SJSA1 (cell line): Measurements from ENCODE around the gene MECP2. TPM values are rescaled to one million over a fixed set of nuclear protein-coding genes. Genes with fewer than 3 reads are reported as not detected.

Source experiments
- DNase-seq, 2 experiments: peaks; one replicate each; pipeline ENCODE4 v3.0.0-alpha.2; 2015 to 2020; ENCODE audit warnings: low spot score in 2 of 2, low read depth in 1 of 2
- H3K27ac ChIP-seq: fragments of 250-450 bp; sonication (Bioruptor Pico); 2 replicates; pipeline ENCODE4 v1.5.1; 2020; ENCODE audit warnings: mild to moderate bottlenecking, moderate library complexity
- H3K27me3 ChIP-seq: fragments of 250-450 bp; sonication (Bioruptor Pico); replicated peaks from 2 replicates; pipeline ENCODE4 v1.5.1; 2020; ENCODE audit warnings: mild to moderate bottlenecking, moderate library complexity
- H3K36me3 ChIP-seq: fragments of 250-450 bp; sonication (Bioruptor Pico); 2 replicates; pipeline ENCODE4 v1.5.1; 2020; ENCODE audit warnings: mild to moderate bottlenecking
- H3K4me1 ChIP-seq: fragments of 250-450 bp; sonication (Bioruptor Pico); replicated peaks from 2 replicates; pipeline ENCODE4 v1.6.1; 2021; ENCODE audit warnings: mild to moderate bottlenecking
- H3K4me3 ChIP-seq: fragments of 250-450 bp; sonication (Bioruptor Pico); 2 replicates; pipeline ENCODE4 v1.5.1; 2020; ENCODE audit warnings: mild to moderate bottlenecking
- H3K9me3 ChIP-seq: fragments of 250-450 bp; sonication (Bioruptor Pico); replicated peaks from 2 replicates; pipeline ENCODE4 v1.5.1; 2020; ENCODE audit warnings: mild to moderate bottlenecking
- total RNA-seq: library from RNA; depleted of rRNA; stranded (reverse); fragments of >200 nt; shearing (Covaris generic); gene quantifications from 2 replicates; pipeline ENCODE4 v1.2.3, GENCODE V29; 2014

The MECP2 gene
- total RNA-seq, 1 experiment from 2014 or later, result 26.0 TPM

DNA sequence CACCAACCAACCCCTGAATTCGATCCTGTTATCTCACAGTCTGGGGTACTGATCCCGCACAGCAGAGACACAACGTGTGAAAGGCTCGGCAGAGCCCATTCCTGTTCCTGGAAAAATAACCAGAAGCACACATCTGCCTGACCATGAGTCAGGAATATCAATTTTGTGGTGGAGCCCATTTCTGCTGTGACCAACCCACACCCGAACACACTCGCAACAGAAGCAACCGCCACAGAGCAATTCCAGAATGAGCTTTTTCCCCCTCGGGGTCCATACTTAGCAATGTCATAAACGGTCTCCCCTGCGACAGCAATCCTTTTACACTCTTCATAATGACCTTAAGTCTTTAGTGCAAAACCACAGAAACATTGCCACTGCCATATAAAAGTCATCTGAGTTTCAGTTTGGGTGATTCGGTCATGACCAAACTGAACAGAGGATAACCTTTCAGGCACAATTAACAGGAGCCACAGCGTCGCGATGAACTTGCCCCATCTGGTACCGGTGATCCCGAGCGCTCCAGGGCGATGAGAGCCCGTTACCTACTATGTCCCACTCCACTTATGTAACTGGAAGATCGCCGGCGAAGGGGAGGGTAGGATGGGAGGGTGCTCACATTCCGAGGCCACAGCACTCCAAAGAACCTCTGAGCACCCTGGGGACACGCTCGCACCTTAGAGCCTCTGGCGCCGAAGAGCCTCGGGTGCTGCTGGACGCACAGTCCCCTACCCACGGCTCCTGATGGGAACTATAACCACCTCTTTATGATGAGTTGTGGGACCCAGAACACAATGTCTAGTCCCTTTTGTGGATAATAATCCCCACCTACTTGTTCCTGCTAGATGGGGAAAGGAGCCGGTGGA, 1.1 kb downstream of the MECP2 start:
- Histone ChIP-seq H3K9me3 (no peaks in the 10 kb centered on the region), H3K4me3 (peak overlapping the region; percentile 80), H3K36me3 (peaks cover 3% of the 10 kb centered on the region; the same call in 1 of the 2 replicates), H3K27me3 (no peaks in the 10 kb centered on the region), H3K27ac (peak overlapping the region; percentile 78; the same call in 1 of the 2 replicates), H3K4me1 (peaks cover 9% of the 10 kb centered on the region; the same call in 1 of the 2 replicates)
- DNase-seq, result no peak

DNA sequence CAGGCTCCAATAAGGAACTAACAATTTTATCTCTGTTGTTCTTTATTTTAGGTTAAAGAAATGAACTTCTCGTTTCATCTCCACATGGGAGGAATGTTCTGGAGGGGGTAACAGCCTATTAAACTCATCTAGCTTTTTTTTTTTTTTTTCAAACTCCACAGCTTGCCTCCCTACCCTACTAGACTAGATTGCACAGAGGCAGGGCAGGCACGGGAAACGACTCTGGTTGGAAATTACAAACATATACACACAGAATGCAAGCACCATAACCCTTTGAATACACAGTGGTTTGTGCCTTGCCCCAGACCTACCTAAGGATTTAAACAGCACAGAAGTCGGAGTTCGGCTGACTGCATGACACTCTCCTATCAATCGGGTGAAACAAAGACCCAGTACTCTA, 2.7 kb downstream of the MECP2 start:
- no peak for DNase-seq
- Histone ChIP-seq H3K4me3 (no peak overlapping the region), H3K27ac (no peak overlapping the region), H3K4me1 (peaks cover 9% of the 10 kb centered on the region; the same call in 1 of the 2 replicates), H3K9me3 (no peaks in the 10 kb centered on the region), H3K27me3 (no peaks in the 10 kb centered on the region), H3K36me3 (peaks cover 3% of the 10 kb centered on the region; the same call in 1 of the 2 replicates)

DNA sequence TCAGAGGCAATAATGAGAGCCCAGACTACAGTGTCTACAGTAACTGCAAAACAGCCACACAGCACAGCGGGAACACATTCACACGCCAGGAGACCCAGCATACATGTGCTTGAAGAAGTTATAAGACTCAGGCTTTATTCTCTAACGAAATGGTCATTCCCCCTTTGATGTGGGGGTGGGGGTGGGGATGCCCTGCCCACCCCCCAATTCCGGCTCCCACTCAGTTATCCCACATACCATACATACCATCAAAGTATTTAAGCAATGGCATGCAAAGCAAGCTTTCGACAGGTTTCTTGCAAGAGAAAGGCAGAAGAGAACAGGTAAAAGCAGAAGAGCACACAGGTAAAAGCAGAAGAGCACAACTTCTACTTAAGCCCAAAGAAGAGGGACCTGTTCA, 3.6 kb downstream of the MECP2 start:
- H3K27me3 ChIP-seq, result no peaks in the 10 kb centered on the region
- H3K27ac ChIP-seq, result no peak overlapping the region
- H3K4me1 ChIP-seq, result peaks cover 9% of the 10 kb centered on the region; the same call in 1 of the 2 replicates
- no peaks in the 10 kb centered on the region for H3K9me3 ChIP-seq
- H3K4me3 ChIP-seq, result no peak overlapping the region
- H3K36me3 ChIP-seq, result peaks cover 3% of the 10 kb centered on the region; the same call in 1 of the 2 replicates
- DNase-seq, result no peak

GRCh38 chrX:154092371-154092770, 5.1 kb downstream of the MECP2 start:
- Histone ChIP-seq H3K27me3 (no peaks in the 10 kb centered on the region), H3K4me3 (no peak overlapping the region), H3K9me3 (no peaks in the 10 kb centered on the region), H3K4me1 (peaks cover 5% of the 10 kb centered on the region; the same call in 1 of the 2 replicates), H3K36me3 (peaks cover 3% of the 10 kb centered on the region), H3K27ac (no peak overlapping the region)
- DNase-seq, result no peak

DNA sequence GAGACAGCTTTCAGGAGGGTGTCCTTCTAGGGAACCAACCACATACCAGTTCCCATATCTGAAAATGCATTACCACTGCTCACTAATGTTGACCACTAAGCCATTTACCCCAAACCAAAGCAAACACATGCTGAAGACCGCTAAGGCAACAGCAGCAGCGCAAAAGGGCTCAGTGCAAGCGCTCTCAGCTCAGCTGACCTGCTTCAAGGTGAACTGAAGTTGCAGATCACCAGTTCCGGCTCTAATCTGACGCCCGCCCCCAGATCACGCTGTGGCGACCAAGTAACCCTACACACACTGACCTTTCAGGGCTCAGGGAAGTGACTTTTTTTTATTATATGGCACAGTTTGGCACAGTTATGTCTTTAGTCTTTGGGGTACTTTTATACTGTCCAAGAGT, 5.8 kb downstream of the MECP2 start:
- H3K4me1 ChIP-seq, result peaks cover 5% of the 10 kb centered on the region; the same call in 1 of the 2 replicates
- no peak overlapping the region for H3K27ac ChIP-seq
- H3K27me3 ChIP-seq, result no peaks in the 10 kb centered on the region
- H3K9me3 ChIP-seq, result no peaks in the 10 kb centered on the region
- no peak for DNase-seq
- H3K36me3 ChIP-seq, result peaks cover 3% of the 10 kb centered on the region
- no peak overlapping the region for H3K4me3 ChIP-seq

DNA sequence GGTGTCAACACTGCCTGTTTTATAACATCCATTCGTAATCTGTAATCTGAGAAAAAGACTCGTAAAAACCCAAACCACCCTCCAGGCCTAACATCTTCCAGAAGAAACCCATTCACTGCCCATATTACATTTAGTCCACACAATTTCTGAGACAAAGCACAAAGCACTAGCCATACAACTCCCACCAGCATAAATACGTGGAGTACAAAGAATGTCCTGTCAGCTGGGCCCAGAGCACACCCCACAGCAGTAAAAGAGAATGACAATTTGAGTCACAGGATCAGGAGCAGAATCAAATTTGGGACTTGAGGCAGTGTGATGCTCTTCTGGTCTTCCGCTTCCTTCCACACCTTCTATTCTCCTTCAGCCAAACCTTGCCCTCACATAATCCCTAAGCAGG, 6.8 kb downstream of the MECP2 start:
- no peaks in the 10 kb centered on the region for H3K27me3 ChIP-seq
- no peaks in the 10 kb centered on the region; the same call in none of the 2 replicates for H3K36me3 ChIP-seq
- H3K27ac ChIP-seq, result no peak overlapping the region
- H3K4me3 ChIP-seq, result no peak overlapping the region
- no peak for DNase-seq
- H3K4me1 ChIP-seq, result peaks cover under 1% of the 10 kb centered on the region; the same call in 1 of the 2 replicates
- H3K9me3 ChIP-seq, result no peaks in the 10 kb centered on the region

- H3K4me3 ChIP-seq, result no peak overlapping the region
- H3K36me3 ChIP-seq, result no peaks in the 10 kb centered on the region; the same call in 1 of the 2 replicates
- no peak overlapping the region for H3K27ac ChIP-seq
- H3K4me1 ChIP-seq, result peaks cover 14% of the 10 kb centered on the region
- no peaks in the 10 kb centered on the region for H3K27me3 ChIP-seq
- no peak for DNase-seq
- H3K9me3 ChIP-seq, result no peaks in the 10 kb centered on the region
Measured at GRCh38 chrX:154084449-154085300, 12.8 kb downstream of the MECP2 start.

GRCh38 chrX:154083126-154083517, 14.4 kb downstream of the MECP2 start:
- H3K4me3 ChIP-seq, result no peak overlapping the region
- no peaks in the 10 kb centered on the region for H3K9me3 ChIP-seq
- H3K27me3 ChIP-seq, result no peaks in the 10 kb centered on the region
- DNase-seq, result no peak
- peaks cover 14% of the 10 kb centered on the region for H3K4me1 ChIP-seq
- H3K27ac ChIP-seq, result no peak overlapping the region
- no peaks in the 10 kb centered on the region; the same call in 1 of the 2 replicates for H3K36me3 ChIP-seq

- Histone ChIP-seq H3K9me3 (no peaks in the 10 kb centered on the region), H3K27me3 (no peaks in the 10 kb centered on the region), H3K4me3 (no peak overlapping the region), H3K36me3 (no peaks in the 10 kb centered on the region; the same call in 1 of the 2 replicates), H3K4me1 (peaks cover 14% of the 10 kb centered on the region), H3K27ac (peak overlapping the region; percentile 30)
- DNase-seq, result peak; percentile 45 to 47
Measured at GRCh38 chrX:154082396-154083125, 15.0 kb downstream of the MECP2 start.

DNA sequence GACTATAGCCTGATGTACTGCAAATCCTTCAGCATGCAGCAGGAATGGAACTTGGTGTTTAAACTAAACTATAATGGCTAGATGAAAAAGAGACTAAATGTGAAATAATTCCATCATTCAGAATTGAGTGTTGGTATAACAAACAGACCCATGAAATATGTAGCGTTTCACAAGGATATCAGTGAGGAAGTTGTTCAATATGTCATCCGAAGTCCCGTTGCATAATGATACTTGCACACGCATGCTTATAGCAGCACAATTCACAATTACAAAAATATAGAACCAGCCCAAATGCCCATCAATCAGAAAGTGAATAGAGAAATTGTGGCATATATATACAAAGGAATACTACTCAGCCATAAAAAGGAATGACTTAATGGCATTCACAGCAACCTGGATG, 20.4 kb downstream of the MECP2 start:
- H3K4me3 ChIP-seq, result no peak overlapping the region
- H3K9me3 ChIP-seq, result no peaks in the 10 kb centered on the region
- H3K27me3 ChIP-seq, result no peaks in the 10 kb centered on the region
- H3K27ac ChIP-seq, result no peak overlapping the region
- DNase-seq, result no peak
- peaks cover 21% of the 10 kb centered on the region for H3K4me1 ChIP-seq
- peaks cover 3% of the 10 kb centered on the region; the same call in 1 of the 2 replicates for H3K36me3 ChIP-seq

DNA sequence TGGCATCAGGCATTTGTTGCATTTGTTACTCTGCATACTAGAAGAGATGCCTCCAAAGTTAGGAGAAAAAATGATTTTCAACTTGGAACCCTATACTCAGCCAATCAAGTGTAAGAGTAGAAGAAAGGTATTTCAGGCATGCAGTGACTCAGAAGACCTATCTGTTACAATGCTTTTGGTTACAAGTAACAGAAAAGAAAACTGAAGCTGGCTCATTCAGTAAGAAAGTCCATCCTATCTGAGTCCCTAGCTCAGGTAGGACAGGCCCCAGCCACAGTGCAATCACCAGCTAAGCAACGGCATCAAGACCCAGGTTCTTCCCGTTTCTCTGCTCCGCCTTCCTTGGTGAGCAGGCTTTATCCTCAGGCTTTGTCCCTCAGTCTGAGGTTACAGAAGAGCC, 23.3 kb downstream of the MECP2 start:
- Histone ChIP-seq H3K4me1 (peaks cover 19% of the 10 kb centered on the region), H3K27me3 (no peaks in the 10 kb centered on the region), H3K27ac (peak overlapping the region; percentile 72), H3K4me3 (no peak overlapping the region), H3K36me3 (peaks cover 3% of the 10 kb centered on the region; the same call in 1 of the 2 replicates), H3K9me3 (no peaks in the 10 kb centered on the region)
- DNase-seq, result peak in 1 of 2 experiments; percentile 61

DNA sequence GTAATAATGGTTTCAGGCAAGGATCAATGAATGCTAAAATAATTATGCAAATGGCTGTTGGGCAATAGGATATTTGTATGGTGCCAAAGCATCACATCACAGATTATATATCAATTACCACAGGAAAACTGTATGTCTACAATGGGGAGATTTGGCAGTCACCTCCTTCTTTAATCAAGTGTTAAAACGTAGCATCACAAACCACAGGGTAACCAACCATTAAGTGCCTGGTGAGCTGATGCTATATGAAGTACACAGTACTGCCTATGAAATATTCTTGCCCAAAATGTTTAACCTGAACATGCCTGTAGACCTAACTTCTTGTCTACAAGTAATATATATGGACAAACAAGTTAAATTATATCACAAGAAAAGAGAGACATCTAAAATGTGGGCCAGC, 25.3 kb downstream of the MECP2 start:
- no peak overlapping the region for H3K27ac ChIP-seq
- H3K36me3 ChIP-seq, result peaks cover 3% of the 10 kb centered on the region; the same call in 1 of the 2 replicates
- H3K4me1 ChIP-seq, result peaks cover 19% of the 10 kb centered on the region
- no peaks in the 10 kb centered on the region for H3K9me3 ChIP-seq
- DNase-seq, result no peak
- no peaks in the 10 kb centered on the region for H3K27me3 ChIP-seq
- H3K4me3 ChIP-seq, result no peak overlapping the region

- no peaks in the 10 kb centered on the region for H3K27me3 ChIP-seq
- H3K4me1 ChIP-seq, result peaks cover 2% of the 10 kb centered on the region
- H3K4me3 ChIP-seq, result no peak overlapping the region
- no peak overlapping the region for H3K27ac ChIP-seq
- no peaks in the 10 kb centered on the region for H3K9me3 ChIP-seq
- H3K36me3 ChIP-seq, result no peaks in the 10 kb centered on the region; the same call in 1 of the 2 replicates
- no peak for DNase-seq
Measured at GRCh38 chrX:154068560-154068959, 29.0 kb downstream of the MECP2 start.
